Stimulated activated CD4-positive, alpha-beta T cell treated with anti-CD3 and anti-CD28 coated beads, TNF-alpha, amount 100 ng/mL, for 24 hours (primary cell): ENCODE data around the gene ORMDL1.

Experiments used
- DNase-seq, 3 experiments: peaks; one replicate each; pipeline ENCODE4 v3.0.0-alpha.2; 2020; ENCODE audit warnings: low read depth in 3 of 3

ORMDL1 gene, protein sequence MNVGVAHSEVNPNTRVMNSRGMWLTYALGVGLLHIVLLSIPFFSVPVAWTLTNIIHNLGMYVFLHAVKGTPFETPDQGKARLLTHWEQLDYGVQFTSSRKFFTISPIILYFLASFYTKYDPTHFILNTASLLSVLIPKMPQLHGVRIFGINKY

DNA sequence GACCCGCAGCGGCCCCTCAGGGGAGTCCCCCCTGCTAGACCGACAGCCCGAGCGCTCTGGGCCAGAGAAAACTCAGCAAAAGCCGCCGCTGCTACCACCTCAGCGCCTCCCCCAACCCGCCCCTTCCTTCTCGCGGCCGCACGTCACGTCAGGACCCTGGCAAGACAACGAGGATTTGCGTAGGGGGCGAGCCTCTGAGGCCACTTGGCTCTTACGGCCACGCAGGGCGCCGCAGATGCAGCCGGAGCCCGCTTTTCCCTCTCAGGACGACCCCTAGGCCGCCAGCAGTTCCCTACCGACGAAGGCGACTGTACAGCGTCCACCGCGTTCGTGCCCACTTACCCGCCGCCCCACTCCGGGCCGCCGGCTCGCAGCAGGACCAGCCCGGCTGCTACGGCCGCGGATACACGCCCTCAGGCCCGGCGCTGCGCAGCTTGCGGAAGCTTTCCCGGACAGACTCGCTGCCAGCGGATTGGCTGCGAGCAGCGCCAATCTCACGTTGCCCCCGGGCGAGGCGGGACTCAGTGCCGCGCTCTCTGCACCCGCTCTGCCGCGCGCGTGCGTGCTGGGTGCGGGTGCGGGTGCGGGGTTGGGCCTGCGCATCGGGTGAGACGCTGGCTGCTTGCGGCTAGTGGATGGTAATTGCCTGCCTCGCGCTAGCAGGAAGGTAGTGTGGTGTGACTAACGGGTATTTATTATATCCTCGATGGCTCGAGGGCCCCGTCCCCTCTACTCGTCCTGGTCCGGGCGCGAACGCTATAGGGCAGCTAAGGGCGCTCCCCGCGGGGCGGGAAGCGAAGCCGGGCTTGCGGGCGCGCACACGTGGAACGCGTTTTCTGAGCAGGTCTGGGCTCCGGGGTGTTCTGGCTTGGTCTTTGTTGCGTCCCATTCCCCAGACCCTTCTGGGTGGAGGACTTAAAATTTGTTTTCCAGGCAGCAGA, at the start of gene ORMDL1, which contains the start of gene PMS1:
ORMDL1 (minus strand) TSS at position 413 of the 941 bp plus-strand sequence. CDS start 1,744 bp downstream, outside the sequence.
PMS1 (plus strand) TSS at position 524 of the 941 bp plus-strand sequence. CDS start 7,360 bp downstream, outside the sequence.
- peak; percentile 86 to 92 (median 90) for DNase-seq

DNA sequence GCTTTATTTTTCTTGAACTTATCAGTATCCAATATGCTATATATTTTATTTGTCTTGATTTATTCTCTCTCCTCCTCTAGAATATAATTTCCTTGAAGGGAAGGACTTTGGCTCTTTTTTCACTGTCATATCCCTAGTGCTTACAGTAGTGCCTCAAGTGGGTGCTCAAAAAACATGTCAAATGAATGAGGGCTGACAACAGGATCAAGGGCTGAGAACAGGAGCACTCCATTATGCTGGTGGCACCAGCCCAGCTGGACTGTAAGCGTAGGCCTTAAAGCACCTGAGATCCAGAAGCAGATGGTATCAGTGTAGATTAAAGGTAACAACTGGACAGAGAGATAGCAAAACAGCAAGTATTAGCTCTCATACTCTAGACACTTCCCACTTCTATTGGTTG, 46.4 kb upstream of the ORMDL1 start:
- no peak for DNase-seq

DNA sequence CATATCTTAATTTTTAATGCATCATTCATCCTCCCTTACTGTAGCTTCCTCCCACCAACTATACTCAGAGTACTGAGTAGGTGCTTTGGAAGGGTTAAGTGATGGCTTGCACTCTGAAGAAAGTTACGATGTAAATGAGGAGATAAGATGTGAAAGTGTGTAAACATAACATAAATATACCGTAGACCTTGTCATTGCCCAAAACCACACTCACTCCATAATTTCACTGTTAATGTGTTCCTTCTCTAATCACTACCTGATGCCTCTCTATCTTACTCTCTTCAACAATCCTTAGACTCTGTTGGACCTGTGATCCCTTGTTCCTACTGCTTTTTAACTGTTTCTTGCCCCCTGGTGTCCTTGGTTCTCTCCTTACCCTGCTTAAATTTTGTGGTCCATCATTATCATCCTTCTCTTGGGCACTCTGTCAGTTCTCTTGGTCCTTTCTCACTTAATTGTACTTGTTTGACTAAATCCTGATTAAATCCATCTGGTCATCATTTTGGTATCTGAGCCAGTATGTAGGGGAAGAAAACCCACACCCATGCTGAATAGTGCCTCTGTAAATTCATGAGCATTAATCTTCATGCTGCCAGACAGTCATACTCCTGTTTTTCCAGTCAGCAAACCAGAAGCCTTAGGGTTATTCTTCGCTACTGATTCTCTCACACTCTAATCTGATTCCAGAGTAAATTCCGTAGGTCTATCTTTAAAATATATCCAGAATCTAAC, 45.1 kb upstream of the ORMDL1 start:
- DNase-seq = no peak

DNA sequence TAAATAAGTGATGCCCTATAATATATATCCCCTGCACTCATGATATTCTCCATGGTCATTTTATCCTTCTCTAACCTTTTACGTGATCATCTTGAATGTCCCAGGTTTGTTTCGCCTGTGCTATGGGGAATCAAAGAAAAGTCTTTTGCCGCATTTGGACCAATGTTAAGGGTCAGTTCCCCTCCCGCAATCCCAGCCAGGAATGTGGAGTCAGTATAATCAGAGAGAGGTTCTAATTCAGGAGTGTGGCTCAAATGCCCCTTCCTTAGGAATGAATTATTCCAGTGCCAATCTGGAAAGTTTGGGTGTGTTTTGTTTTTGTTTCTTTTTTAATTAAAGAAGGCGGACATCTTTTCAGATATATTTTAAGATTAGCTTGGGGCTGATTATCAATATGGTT, 41.9 kb upstream of the ORMDL1 start:
- no peak for DNase-seq

DNA sequence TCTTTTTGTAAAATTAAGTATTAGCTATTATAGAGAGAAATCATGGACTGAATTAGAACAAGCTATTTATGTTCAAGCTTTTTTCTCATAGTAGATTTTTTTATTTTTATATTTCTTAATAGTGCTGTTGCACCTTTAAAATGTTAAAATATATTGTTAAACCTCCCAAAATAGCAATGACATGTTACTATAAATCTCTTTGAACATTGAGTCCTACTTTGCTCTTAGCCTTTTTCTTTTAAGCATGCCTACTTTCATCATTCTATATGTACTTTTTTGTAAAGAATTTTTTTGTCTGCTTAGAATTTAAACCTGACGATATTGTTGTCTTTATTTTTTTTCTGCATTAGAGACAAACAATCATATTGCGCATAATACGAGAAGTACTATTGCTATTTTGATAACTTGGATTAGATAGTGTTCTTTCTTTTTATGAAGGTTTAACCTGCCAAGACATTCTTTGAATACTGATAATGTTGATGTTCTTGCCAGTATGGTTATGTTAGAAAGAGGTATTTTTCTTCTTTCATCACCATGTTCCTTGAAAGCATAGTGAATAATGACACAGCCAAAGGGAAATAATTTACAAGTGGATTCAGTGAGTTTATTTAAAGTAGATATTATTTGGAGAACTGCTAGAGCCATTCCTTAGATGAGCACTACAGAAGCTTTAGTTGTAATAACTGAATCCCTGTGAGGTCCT, 40.7 kb upstream of the ORMDL1 start:
- no peak for DNase-seq

DNA sequence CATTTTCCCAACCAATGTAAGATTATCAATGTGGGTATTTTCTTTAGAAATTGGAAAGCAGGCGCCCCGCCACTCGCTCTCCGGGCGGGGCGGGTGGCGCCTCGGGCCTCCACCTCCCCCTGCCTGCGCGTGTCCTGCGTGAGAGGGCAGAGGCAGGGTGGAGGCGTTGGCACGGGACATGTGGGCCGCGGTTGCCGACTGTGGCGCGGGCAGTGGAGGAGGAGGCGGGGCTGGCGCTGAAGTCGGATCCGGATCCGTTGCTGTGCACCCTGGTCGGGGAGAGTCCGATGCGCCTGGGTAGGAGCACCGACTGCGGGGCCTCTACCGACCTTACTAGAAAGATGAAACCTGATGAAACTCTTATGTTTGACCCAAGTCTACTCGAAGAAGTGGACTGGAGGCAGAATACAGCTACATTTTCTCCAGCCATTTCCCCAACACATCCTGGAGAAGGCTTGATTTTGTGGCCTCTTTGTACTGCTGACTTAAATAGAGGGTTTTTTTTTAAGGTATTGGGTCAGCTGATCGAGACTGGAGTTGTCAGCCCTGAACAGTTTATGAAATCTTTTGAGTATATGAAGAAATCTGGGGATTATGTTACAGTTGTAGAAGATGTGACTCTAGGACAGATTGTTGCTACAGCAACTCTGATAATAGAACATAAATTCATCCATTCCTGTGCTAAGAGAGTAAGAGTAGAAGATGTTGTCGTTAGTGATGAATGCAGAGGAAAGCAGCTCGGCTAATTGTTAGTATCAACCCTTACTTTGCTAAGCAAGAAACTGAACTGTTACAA, 38.0 kb upstream of the ORMDL1 start:
- no peak for DNase-seq

DNA sequence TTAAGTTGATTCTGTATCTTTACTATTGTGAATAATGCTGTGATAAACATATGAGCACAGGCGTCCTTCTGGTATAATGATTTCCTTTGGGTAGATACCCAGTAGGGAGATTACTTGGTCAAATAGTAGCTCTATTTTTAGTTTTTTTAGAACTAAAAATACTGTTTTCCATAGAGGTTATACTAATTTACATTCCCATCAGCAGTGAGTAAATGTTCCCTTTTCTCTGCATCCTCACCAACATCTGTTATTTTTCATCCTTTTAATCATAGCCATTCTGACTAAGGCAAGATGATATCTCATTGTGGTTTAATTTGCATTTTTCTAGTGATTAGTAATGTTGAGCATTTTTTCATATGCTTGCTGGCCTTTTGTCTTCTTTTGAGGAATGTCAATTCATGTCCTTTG, 35.2 kb upstream of the ORMDL1 start:
- no peak for DNase-seq

DNA sequence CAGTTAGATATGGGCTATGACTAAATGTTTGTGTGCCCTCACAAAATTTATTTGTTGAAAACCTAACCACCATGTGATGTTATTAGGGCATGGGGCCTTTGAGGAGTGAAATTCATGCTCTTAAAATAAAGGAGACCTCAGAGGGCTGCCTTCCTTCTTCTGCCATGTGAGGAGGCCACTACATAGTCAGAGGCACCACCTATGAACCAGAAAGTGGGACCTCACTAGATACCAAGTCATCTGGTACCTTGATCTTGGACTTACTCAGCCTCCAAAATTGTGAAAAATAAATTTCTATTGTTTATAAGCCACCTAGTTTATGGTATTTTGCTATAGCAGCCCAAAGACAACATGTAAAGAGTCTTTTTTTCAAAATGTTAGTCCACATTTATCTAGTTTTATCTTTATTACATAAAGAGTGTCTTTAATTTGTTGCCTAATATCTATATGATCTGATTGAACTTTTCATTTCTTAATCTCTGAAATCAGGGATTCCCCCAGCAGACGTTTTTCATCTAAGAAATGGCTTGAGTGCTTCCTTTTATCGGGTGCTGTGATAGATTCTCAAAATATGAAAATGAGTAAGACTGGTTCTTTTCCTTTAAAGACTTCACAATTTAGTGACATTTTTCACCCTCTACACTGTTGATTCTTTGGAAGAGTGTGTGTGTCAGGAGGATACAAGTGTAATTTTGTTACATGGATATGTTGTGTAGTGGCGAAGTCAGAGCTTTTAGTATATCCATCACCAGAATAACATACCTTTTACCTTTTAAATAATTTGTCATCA, 34.3 kb upstream of the ORMDL1 start:
- no peak for DNase-seq

DNA sequence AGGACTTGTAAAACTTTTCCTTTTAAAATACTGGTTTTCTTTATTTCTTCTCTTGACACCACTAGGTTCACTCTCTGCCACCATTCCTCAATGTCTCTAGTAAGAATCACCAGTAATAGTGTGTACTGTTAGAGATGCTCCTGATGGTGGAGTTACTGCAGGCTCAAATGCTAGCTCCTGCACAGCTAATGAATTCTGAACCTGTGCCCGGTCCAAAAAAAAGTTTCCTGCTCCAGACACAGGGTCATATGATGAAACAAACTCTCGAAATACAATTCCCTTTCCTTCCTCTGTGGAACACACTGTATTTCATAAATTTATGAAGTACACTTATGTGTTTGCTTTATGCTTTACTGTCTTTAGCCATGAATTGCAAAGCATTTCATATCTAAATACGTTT, 19.3 kb upstream of the ORMDL1 start:
- no peak for DNase-seq

DNA sequence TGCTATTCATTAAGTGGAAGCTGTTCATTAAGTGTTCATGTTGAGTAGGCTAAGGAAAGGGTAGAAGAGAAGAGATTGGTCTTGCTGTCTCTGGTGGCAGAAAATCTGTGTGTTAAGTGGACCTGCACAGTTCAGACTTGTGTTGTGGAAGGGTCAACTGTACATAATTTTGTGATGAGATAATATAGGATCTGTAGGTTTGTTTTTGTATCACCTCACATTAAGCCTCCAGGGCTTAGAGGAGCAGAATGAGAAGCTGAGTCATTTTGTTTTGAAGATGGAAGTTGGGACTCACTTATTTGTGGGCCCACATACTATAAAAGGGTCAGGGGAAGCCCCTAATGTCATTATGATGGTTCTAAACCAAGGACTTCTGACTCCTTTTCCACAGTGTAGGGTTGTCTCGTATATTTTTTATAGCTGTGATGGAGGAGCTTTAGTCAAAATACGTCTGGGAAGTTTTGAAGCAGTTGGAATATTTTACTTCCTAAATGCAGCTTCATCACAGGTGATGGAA, 18.3 kb upstream of the ORMDL1 start:
- DNase-seq = no peak

DNA sequence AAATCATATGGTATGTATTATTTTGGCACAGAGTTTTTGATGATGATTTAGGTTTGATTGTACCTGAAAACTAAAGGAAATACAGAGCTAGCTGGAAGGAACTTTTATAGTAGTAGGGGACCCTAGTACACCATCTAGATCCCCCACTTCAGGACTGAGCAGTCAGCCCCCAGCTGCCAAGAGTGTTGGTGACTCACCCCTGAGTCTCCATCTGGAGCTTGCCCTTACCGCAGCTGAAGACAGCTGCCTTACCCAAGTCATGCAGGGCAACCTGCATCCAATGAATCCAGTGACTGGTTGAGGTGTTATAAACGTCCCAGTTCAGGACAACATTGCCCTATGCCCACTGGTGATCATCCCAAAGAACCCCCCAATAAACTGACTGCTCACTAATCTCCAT, 15.4 kb upstream of the ORMDL1 start:
- DNase-seq = no peak

DNA sequence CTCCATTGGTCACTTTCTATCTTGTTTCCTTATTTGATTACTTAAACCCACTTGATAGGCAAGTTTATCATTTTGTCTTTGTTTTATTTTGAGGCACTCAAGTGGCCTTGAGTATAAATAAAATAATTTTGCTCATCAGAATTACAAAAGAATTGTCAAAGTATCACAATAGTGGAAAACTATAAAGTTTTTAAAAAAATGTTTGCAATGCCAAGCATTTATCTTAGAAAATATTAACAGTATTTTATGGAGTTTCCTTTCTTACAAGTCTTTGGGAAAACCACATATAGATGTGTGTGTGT, 14.8 kb upstream of the ORMDL1 start:
- no peak for DNase-seq

DNA sequence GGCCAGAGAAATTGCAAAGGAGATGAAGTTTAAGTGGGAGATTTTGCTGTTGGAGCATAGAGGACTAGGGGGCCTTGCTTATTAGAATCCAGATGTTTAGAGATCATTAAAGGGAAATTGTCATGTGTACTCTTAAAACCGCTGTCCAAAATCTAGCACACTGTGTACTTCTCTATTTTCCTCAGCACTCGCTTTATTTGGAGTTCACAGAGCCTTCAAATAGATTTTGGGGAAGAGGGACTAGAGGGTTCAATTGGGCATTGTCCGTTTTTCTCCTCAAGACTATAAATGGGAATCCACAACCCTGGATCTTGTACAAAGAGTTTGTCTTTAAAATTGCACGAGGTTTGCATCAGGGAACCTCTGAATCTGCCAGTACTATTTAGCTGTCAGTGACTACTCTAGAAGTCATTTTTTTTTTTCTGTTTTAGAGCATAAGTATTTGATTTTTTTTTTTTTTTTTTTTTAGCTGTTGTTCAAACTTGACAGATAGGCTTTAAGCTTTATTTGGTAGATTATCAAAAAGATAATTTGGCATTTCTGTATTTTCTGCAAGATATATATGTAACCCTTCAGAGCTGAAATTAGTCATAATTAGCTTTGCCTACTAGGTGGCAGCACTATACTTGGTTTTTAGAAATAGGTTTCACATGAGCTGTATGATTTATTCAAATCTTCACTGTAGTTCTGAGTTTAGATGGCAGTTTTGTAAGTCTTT, 14.3 kb upstream of the ORMDL1 start:
- DNase-seq = no peak

DNA sequence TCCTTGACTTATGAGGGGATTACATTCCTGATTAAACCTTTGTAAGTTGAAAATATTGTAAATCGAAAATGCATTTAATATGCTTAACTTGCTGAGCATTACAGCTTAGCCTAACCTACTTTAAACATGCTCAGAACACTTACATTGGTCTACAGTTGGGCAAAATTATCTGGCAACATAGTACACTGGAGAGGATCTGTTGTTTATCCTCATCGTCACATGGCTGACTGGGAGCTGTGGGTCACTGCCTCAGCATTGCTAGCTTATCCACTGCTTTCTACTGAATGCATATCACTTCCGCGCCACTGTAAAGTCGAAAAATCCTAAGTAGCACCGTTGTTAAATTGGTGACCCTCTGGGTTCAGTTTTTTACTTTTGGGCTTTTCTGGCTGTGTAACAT, 13.8 kb upstream of the ORMDL1 start:
- DNase-seq = no peak

DNA sequence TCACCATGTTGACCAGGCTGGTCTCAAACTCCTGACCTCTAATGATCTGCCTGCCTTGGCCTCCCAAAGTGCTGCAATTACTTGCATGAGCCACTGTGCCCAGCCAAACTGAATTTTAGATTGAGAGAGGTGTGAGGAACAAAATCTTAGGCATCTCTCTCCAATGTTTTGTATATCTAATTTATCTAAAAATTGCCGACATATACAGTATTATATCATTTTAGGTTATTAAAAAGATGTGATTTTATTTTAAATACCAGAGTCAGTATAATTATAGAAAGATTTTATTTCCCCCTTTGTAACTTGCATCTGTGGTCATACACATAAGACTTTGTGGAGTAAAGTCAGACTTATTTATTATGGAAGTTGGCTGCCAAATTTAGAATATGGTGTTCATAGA, 10.2 kb upstream of the ORMDL1 start:
- no peak for DNase-seq

DNA sequence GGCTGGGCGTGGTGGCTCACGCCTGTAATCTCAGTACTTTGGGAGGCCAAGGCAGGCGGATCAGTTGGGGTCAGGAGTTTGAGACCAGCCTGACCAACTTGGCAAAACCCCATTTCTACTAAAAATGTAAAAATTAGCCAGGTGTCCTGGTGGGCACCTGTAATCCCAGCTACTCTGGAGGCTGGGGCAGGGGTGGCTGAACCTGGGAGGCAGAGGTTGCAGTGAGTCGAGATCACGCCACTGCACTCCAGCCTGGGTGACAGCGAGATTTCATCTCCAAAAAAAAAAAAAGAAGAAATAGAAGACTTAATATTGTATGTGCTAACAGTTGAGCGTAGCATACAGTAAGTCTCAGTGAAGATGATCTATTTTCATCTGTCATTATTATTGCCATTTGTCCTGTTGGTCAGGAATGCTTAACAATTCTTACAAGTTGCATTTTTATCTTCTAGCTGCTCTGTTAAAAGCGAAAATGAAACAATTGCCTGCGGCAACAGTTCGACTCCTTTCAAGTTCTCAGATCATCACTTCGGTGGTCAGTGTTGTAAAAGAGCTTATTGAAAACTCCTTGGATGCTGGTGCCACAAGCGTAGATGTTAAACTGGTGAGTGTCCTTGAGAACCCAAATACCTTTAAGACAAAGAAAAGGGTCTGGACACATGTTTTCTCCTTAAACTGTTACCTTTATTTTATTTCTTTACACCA, 7.4 kb upstream of the ORMDL1 start:
- DNase-seq = no peak

DNA sequence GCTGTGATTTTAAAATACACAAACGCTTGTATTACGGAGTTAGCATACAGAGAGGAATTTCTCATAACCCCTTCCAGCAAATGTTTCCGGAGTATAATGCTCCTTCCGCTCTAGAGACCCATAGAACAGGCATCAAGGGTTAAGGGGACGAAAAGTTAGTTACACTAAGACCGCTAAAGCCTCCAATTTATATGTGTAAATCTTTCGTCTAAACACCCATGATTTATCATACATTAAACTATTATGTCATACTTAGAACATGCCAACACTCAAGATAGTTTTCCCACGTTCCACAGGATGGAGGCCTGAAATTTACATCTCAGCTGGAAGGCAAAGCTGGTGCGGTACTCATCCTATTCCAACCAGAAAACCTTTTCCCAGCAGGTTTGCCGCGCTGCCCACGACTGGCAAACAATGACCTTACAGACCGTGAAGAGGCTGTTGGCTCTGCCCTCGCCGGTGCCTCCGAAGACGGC, 650 bp downstream of the ORMDL1 start:
- DNase-seq = no peak

DNA sequence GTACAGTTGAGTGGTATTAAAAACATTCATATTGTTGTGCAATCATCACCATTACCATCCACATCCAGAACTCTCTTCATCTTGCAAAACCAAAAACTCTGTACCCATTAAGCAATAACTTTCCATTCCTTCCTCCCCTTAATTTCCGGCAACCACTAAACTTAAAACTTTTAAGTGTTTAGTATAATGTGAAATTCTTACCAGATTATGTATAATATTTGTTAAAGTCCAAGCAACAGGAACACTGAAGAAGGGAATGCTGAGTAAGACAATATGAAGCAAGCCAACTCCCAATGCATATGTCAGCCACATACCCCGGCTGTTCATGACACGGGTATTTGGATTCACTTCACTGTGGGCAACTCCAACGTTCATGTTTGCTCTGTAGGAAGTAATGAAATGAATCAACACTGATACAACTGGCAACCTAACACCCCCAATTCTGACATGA, 1.9 kb downstream of the ORMDL1 start:
- no peak for DNase-seq

DNA sequence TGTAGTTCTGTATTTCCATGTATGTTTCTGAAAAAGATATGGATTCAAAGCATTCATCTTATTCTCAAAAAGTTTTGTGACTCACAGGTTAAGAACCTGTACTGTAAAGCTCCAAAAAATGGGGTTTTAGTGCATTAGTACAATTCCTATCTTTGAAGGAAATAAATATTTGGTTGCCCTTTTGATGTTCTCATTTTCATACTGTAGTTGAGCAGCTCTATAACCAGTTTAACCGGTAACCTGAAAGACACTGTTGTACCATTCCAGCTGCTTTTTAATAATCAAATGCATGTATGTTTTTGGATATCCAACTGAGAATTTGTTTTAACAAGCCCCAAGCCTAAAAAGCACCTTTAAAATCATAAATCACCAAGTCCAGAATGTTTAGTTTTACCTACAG, 11.9 kb downstream of the ORMDL1 start:
- DNase-seq = no peak
